ENCODE results near the gene CACNA1C. TPM values are rescaled to one million over a fixed set of nuclear protein-coding genes. Genes with fewer than 3 reads are reported as not detected.

Gene CACNA1C
- total and polyA plus RNA-seq, 2 donors (not counting 1 experiment from before 2014, with no cell fraction given): 0.01 to 0.02 TPM

DNA sequence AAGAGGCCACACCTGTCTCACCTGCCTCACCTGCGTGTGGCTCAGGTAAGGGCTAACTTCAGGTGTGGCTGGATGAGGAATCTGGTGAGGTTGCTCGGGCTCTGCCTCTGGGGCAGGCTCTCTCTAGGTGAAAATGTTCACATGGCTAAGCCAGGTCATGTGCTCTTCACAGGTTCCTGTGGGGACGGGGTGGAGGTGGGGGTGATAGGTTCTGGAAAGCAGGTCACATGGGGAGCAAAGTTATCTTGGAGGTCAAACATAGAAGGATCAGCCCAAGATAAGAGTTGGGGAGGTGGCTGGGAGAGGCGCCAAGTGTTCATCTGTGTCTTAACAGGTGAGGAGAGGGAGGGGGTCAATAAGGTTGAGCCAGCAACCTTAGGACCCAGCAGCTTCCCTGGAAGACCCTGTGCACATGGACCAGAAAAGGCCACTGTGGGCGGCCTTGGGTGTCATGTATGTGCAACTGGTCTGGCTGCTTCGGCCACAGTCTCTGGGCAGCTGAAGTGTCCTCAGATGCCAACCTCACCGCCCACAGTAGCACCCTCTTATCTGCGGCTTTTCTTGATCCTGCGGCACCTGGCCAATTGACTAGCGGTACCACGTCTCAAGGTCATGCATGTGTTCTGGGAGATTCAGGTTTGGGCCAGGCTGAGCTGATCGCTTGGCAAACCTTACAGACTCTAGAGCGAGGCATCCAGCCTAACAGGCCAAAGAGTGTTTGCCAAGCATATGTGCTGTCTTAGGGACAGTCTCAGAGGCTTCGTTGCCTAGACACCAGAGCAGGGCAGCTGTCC is 60.5 kb downstream of the CACNA1C start:
- Histone ChIP-seq H3K4me2 (replicated peaks; ENCODE audit: low read depth, low read length, poor library complexity, severe bottlenecking) (no peak overlapping the region), H3K27ac (ENCODE audit: low read length in 2 of 2) (no peak overlapping the region)

DNA sequence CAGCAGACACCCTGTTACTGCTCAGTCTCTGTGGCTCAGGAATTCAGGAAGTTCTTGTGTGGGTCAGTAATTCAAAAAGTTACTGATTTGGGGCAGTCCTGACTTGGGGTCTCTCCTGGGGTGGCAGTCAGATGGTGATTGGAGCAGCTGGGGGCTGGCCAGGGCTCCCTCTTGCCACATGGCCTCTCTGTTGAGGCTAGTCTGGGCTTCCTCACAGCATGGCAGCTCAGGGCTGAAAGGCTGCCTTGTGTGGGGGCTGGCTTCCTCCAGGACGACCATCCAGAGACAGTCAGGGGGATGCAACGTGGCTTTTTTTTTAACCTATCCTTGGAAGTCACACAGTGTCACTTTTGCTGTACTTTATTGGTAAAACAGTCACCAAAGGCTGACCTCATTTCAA is 61.3 kb downstream of the CACNA1C start:
- DNase-seq (no peak), ATAC-seq (ENCODE audit: low read depth) (no peak)
- H3K27ac Mint-ChIP-seq: no peak overlapping the region
- no peaks in the 10 kb centered on the region for H3K79me2 ChIP-seq (ENCODE audit: control insufficient read depth, insufficient read depth, low read length)
- H3K9ac ChIP-seq (ENCODE audit: low read length): no peak overlapping the region
- H3K4me3 ChIP-seq (ENCODE audit: control extremely low read depth in 1 of 5, extremely low read depth in 1 of 5, insufficient read depth in 1 of 5, low read depth in 2 of 5, low read length in 4 of 5): no peak overlapping the region
- POLR2A ChIA-PET: no interaction called here
- no peak overlapping the region for H3K27ac ChIP-seq (ENCODE audit: low read length in 2 of 2)
- no peaks in the 10 kb centered on the region for H3K9me3 Mint-ChIP-seq (ENCODE audit: insufficient read depth)
- H3K4me3 Mint-ChIP-seq: no peak overlapping the region
- no peak overlapping the region for H3K4me2 ChIP-seq (replicated peaks; ENCODE audit: low read depth, low read length, poor library complexity, severe bottlenecking)
- intact Hi-C loops (cut with micrococcal nuclease): no loop called here
- CTCF ChIA-PET: no interaction called here
- no peaks in the 10 kb centered on the region for H3K9me3 ChIP-seq (ENCODE audit: control extremely low read depth in 1 of 3, control insufficient read depth in 2 of 3, insufficient read depth in 1 of 3, low read length in 2 of 3)
- no peaks in the 10 kb centered on the region for H3K4me1 ChIP-seq (ENCODE audit: control insufficient read depth in 2 of 2, insufficient read depth in 2 of 2, low read length in 2 of 2)
- no peaks in the 10 kb centered on the region for H3K36me3 ChIP-seq (replicated peaks in 1 of 2; ENCODE audit: control extremely low read depth in 1 of 2, control insufficient read depth in 1 of 2, extremely low read depth in 1 of 2, insufficient read depth in 2 of 2, low read length in 1 of 2)
- no peaks in the 10 kb centered on the region for H4K20me1 ChIP-seq (ENCODE audit: control insufficient read depth, insufficient read depth, low read length, poor library complexity, severe bottlenecking)
- no peaks in the 10 kb centered on the region for H3K4me1 Mint-ChIP-seq
- H2AFZ ChIP-seq (ENCODE audit: insufficient read depth, low read depth, low read length, poor library complexity, severe bottlenecking): no peak overlapping the region
- H3K27me3 ChIP-seq (replicated peaks in 1 of 4; ENCODE audit: control extremely low read depth in 1 of 4, control insufficient read depth in 3 of 4, insufficient read depth in 4 of 4, low read length in 3 of 4): no peaks in the 10 kb centered on the region
- TF ChIP-seq EZH2 (IDR thresholded peaks at IDR 0.05; ENCODE audit: borderline replicate concordance, insufficient read depth, low read depth, low read length, poor library complexity, severe bottlenecking): no peak
- TF ChIP-seq, protein P1, sequence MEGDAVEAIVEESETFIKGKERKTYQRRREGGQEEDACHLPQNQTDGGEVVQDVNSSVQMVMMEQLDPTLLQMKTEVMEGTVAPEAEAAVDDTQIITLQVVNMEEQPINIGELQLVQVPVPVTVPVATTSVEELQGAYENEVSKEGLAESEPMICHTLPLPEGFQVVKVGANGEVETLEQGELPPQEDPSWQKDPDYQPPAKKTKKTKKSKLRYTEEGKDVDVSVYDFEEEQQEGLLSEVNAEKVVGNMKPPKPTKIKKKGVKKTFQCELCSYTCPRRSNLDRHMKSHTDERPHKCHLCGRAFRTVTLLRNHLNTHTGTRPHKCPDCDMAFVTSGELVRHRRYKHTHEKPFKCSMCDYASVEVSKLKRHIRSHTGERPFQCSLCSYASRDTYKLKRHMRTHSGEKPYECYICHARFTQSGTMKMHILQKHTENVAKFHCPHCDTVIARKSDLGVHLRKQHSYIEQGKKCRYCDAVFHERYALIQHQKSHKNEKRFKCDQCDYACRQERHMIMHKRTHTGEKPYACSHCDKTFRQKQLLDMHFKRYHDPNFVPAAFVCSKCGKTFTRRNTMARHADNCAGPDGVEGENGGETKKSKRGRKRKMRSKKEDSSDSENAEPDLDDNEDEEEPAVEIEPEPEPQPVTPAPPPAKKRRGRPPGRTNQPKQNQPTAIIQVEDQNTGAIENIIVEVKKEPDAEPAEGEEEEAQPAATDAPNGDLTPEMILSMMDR (IDR thresholded peaks at IDR 0.05): no peak
- WGBS (ENCODE audit: insufficient coverage): no CpG with 5 or more reads among the region's 2 CpGs
- peaks cover 7% of the 10 kb centered on the region for H3K27me3 Mint-ChIP-seq

More for the DNA sequence above, 60.5 kb downstream of the CACNA1C start:
- Histone ChIP-seq H3K27me3 (replicated peaks in 1 of 4; ENCODE audit: control extremely low read depth in 1 of 4, control insufficient read depth in 3 of 4, insufficient read depth in 4 of 4, low read length in 3 of 4) (no peaks in the 10 kb centered on the region), H3K4me1 (ENCODE audit: control insufficient read depth in 2 of 2, insufficient read depth in 2 of 2, low read length in 2 of 2) (no peaks in the 10 kb centered on the region), H3K9ac (ENCODE audit: low read length) (no peak overlapping the region), H3K4me3 (ENCODE audit: control extremely low read depth in 1 of 5, extremely low read depth in 1 of 5, insufficient read depth in 1 of 5, low read depth in 2 of 5, low read length in 4 of 5) (no peak overlapping the region), H3K79me2 (ENCODE audit: control insufficient read depth, insufficient read depth, low read length) (no peaks in the 10 kb centered on the region), H3K36me3 (replicated peaks in 1 of 2; ENCODE audit: control extremely low read depth in 1 of 2, control insufficient read depth in 1 of 2, extremely low read depth in 1 of 2, insufficient read depth in 2 of 2, low read length in 1 of 2) (no peaks in the 10 kb centered on the region), H4K20me1 (ENCODE audit: control insufficient read depth, insufficient read depth, low read length, poor library complexity, severe bottlenecking) (no peaks in the 10 kb centered on the region), H2AFZ (ENCODE audit: insufficient read depth, low read depth, low read length, poor library complexity, severe bottlenecking) (no peak overlapping the region), H3K9me3 (ENCODE audit: control extremely low read depth in 1 of 3, control insufficient read depth in 2 of 3, insufficient read depth in 1 of 3, low read length in 2 of 3) (no peaks in the 10 kb centered on the region)
- WGBS (ENCODE audit: insufficient coverage): 95% methylated on average over 14 of the region's 14 CpGs
- intact Hi-C loops (cut with micrococcal nuclease): no loop called here
- peaks cover 7% of the 10 kb centered on the region for H3K27me3 Mint-ChIP-seq
- no peak for TF ChIP-seq EZH2 (IDR thresholded peaks at IDR 0.05; ENCODE audit: borderline replicate concordance, insufficient read depth, low read depth, low read length, poor library complexity, severe bottlenecking)
- TF ChIP-seq, protein P1 (IDR thresholded peaks at IDR 0.05): no peak
- no peak overlapping the region for H3K27ac Mint-ChIP-seq
- H3K9me3 Mint-ChIP-seq (ENCODE audit: insufficient read depth): no peaks in the 10 kb centered on the region
- DNase-seq (no peak), ATAC-seq (ENCODE audit: low read depth) (no peak)
- no peaks in the 10 kb centered on the region for H3K4me1 Mint-ChIP-seq
- POLR2A ChIA-PET: no interaction called here
- H3K4me3 Mint-ChIP-seq: no peak overlapping the region
- CTCF ChIA-PET: no interaction called here

All from B cell (primary cell).